22Rv1 (cell line): ENCODE measurements around the gene RUNX3.

Experiments used
- H3K27ac ChIP-seq: fragments of 450-650 bp; 2 replicates; pipeline ENCODE4 v1.5.1; 2017
- ZFX ChIP-seq: fragments of 450-650 bp; IDR thresholded peaks from 2 replicates; pipeline ENCODE4 v1.6.1; 2017; ENCODE audit warnings: antibody characterized with exemption, borderline replicate concordance
- TF ChIP-seq, protein P1 (sequence below): fragments of 450-650 bp; IDR thresholded peaks from 2 replicates; pipeline ENCODE4 v1.5.1; 2017; ENCODE audit warnings: mild to moderate bottlenecking

RUNX3 gene

DNA sequence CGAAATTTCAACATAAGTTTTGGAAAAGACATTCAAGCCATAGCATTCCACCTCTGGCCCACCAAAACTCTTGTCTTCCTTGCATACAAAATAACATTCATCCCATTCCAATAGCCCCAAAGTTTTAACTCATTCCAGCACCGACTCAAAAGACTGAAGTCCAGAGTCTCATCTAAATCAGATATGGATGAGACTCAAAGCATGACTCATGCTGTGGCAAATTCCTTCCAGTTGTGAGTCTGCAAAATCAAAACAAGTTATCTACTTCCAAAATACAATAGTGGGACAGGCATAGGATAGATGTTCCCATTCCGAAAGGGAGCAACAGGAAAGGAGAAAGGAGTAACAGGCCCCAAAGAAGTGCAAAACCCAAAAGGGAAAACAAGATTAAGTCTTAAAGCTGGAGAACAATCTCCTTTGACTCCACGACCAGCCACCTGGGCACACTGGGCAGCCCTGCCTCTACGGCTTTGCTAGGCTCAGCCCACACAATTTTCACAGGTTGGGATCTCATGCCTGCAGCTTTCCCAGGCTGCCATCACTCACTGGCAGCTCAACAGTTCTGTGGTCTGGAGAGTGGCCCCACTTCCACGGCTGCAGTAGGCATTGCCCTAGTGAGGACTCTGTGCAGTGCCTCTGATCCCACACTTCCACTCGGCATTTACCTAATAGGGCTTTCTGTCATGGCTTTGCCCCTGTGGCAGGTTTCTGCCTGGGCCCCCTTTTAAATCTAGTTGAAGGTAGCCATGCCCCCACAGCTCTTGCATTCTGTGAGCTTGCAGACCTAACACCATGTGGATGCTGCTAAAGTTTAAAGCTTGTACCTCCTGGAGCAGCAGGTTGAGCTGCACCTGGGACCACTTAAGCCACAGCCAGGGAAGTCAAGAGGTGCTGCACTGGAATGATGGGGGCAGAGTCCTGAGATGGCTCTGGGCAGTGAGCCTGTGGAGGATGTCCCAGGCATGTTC lies 51.0 kb downstream of the RUNX3 start:
- no peak for TF ChIP-seq ZFX
- TF ChIP-seq, protein P1, sequence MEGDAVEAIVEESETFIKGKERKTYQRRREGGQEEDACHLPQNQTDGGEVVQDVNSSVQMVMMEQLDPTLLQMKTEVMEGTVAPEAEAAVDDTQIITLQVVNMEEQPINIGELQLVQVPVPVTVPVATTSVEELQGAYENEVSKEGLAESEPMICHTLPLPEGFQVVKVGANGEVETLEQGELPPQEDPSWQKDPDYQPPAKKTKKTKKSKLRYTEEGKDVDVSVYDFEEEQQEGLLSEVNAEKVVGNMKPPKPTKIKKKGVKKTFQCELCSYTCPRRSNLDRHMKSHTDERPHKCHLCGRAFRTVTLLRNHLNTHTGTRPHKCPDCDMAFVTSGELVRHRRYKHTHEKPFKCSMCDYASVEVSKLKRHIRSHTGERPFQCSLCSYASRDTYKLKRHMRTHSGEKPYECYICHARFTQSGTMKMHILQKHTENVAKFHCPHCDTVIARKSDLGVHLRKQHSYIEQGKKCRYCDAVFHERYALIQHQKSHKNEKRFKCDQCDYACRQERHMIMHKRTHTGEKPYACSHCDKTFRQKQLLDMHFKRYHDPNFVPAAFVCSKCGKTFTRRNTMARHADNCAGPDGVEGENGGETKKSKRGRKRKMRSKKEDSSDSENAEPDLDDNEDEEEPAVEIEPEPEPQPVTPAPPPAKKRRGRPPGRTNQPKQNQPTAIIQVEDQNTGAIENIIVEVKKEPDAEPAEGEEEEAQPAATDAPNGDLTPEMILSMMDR: no peak

DNA sequence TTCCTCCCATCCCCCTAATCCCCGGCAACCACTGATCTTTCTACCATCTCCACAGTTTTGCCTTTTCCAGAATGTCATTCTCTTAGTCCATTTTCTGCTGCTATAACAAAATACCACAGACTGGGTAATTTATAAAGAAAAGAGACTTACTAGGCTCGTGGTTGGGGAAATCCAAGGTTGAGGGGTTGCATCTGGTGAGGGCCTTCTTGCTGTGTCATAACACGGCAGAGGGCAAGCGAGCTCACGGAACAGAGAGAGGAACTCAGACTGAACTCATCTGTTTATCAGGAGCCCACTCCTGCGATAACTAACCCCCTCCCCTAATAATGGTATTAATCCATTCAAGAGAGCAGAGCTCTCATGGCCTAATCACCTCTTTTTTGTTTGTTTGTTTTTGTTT lies 52.0 kb downstream of the RUNX3 start:
- H3K27ac ChIP-seq: no peak overlapping the region
- no peak for TF ChIP-seq ZFX
- TF ChIP-seq, protein P1: no peak

More for the DNA sequence above, 51.0 kb downstream of the RUNX3 start:
- H3K27ac ChIP-seq: no peak overlapping the region

DNA sequence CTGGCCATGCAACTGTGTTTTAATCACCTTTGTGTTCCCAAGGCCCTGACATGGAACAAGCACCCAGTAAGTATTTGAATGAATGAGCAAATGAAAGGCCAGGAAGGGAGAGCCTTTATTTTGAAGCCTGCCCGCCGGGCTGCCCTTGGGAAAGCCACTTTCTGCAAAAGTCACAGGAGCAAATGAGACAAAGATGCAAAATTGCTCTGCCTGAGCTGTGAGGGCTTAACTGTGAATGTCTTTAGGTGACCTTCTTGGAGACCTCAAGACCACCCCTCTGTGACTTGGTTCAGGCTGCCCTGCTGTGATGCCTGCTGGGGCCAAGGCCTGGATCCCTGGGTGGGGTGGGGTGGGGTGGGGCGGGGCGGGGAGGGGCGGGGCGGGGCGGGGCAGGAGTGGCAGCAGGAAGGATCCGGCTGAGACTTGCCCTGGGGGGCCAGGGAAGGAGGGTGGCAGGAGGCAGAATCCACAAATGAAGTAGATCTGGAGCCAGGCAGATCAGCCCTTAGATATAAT lies 54.0 kb downstream of the RUNX3 start:
- H3K27ac ChIP-seq: no peak overlapping the region
- TF ChIP-seq ZFX: no peak
- TF ChIP-seq, protein P1: no peak

DNA sequence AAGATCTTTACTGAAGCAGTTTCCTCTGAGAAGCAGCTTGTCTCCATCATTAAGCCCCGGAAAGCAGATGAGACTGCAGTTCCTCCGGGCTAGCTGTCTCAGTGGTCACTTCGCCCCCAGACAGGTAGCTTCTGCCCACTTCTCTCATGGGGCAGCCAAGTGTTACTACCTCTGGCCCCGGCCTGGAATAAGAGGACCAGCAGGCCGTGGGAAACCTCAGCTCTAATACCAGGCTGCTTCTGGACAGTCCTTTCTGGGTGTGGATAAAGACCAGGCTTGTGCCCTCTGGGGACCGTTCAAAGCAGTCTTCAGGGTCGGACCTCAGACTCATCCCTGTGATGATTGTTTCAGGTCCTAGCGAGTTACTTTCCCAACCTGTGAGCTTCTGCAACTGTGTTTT lies 54.8 kb downstream of the RUNX3 start:
- TF ChIP-seq, protein P1: no peak
- no peak for TF ChIP-seq ZFX
- no peak overlapping the region for H3K27ac ChIP-seq

DNA sequence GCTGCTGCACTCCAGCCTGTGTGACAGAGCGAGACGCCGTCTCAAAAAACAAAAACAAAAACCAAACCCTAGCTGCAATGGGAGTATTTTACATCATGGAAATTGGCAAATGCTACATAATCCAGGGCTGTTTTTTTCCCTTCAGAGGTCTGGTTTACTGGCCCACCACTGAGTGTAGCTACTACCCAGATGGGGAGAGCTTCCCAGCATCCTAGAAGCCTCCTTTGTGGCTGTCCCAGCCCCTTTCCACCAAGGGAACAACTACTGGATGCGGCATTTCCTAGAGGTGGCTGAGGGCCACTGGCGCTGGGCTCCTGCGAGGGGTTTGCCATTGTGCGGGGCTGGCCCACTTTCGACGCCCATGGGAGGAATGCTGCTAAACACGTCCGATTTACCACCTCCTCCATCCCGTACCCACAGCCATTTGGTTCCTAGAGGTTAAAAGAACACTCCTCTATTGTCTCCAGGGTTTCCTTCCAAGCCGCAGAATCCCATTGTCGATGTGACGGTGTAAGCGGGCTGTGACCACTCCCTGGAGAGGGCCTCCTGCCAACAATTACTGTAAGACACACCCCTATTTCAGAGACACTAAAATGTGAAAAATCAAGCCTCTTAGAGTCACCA lies 55.4 kb downstream of the RUNX3 start:
- TF ChIP-seq, protein P1: no peak
- no peak for TF ChIP-seq ZFX
- no peak overlapping the region for H3K27ac ChIP-seq

DNA sequence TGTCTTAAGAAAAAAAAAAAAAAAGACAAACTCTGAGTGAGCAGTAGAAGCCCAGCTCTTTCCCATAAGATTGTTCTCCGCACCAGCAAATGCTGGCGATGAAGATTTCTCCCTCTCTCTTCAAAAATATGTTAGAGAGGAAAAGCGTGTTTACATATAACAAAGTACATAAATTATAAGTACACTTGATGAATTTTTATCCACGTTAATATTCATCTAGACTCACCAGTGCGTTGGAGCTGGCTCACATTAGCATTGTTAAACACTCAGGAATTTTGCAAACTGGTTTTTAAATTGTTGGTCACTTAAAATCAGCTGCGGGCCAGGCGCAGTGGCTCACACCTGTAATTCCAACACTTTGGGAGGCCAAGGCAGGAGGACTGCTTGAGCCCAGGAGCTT lies 56.0 kb downstream of the RUNX3 start:
- TF ChIP-seq, protein P1: no peak
- no peak for TF ChIP-seq ZFX
- no peak overlapping the region for H3K27ac ChIP-seq
